GM23248 (cell line): ENCODE results near the gene CELSR1. TPM values are rescaled to one million over a fixed set of nuclear protein-coding genes. Genes with fewer than 3 reads are reported as not detected.

Experiments used
- DNase-seq: peaks from one replicate; pipeline ENCODE4 v3.0.0-alpha.2; 2015
- H2AFZ ChIP-seq: fragments of 200-600 bp; sonication (generic); 2 replicates; pipeline ENCODE4 v1.6.1; 2016; ENCODE audit warnings: antibody characterized with exemption
- H3F3A ChIP-seq: fragments of 200-600 bp; sonication (generic); 2 replicates; pipeline ENCODE4 v1.6.1; 2016; ENCODE audit warnings: mild to moderate bottlenecking, antibody characterized with exemption, mixed run types; ENCODE audit not compliant: insufficient read depth
- H3K27ac ChIP-seq: fragments of 200-600 bp; sonication (generic); 2 replicates; pipeline ENCODE4 v1.5.1; 2016; ENCODE audit warnings: mild to moderate bottlenecking
- H3K27me3 ChIP-seq: fragments of 200-600 bp; sonication (generic); replicated peaks from 2 replicates; pipeline ENCODE4 v1.6.1; 2016; ENCODE audit warnings: mild to moderate bottlenecking; ENCODE audit not compliant: insufficient read depth
- H3K36me3 ChIP-seq: fragments of 200-600 bp; sonication (generic); 2 replicates; pipeline ENCODE4 v1.6.1; 2016; ENCODE audit warnings: low read depth, mild to moderate bottlenecking
- H3K4me1 ChIP-seq: fragments of 200-600 bp; sonication (generic); 2 replicates; pipeline ENCODE4 v1.6.1; 2016; ENCODE audit warnings: mild to moderate bottlenecking; ENCODE audit not compliant: insufficient read depth
- H3K4me2 ChIP-seq: fragments of 200-600 bp; sonication (generic); one replicate; pipeline ENCODE4 v1.6.1; 2016; ENCODE audit warnings: mild to moderate bottlenecking; ENCODE audit not compliant: unreplicated experiment
- H3K4me3 ChIP-seq: fragments of 200-600 bp; sonication (generic); 2 replicates; pipeline ENCODE4 v1.5.1; 2016; ENCODE audit warnings: mild to moderate bottlenecking
- H3K79me2 ChIP-seq: fragments of 200-600 bp; sonication (generic); 2 replicates; pipeline ENCODE4 v1.6.1; 2016; ENCODE audit warnings: mild to moderate bottlenecking; ENCODE audit not compliant: insufficient read depth
- H3K9ac ChIP-seq: fragments of 200-600 bp; sonication (generic); 2 replicates; pipeline ENCODE4 v1.6.1; 2016; ENCODE audit warnings: mild to moderate bottlenecking
- H3K9me2 ChIP-seq: fragments of 200-600 bp; sonication (generic); 2 replicates; pipeline ENCODE4 v1.6.1; 2016; ENCODE audit warnings: mixed run types, mild to moderate bottlenecking, moderate library complexity; ENCODE audit not compliant: insufficient read depth
- H3K9me3 ChIP-seq: fragments of 200-600 bp; sonication (generic); one replicate; pipeline ENCODE4 v1.6.1; 2017; ENCODE audit warnings: low read depth
- H4K20me1 ChIP-seq: fragments of 200-600 bp; sonication (generic); 2 replicates; pipeline ENCODE4 v1.6.0; 2016; ENCODE audit not compliant: insufficient read depth
- EZH2 ChIP-seq: fragments of 200-600 bp; sonication (generic); IDR thresholded peaks from 2 replicates; pipeline ENCODE4 v1.6.1; 2018; ENCODE audit warnings: antibody characterized with exemption, mild to moderate bottlenecking; ENCODE audit not compliant: insufficient read depth, poor library complexity, severe bottlenecking
- EZH2phosphoT487 ChIP-seq: fragments of 200-600 bp; sonication (generic); IDR thresholded peaks from 2 replicates; pipeline ENCODE4 v1.6.1; 2018; ENCODE audit warnings: antibody characterized with exemption, moderate library complexity, mild to moderate bottlenecking, low read depth; ENCODE audit not compliant: insufficient read depth
- WGBS, 2 experiments: methylation state at CpG; one replicate each; pipeline ENCODE4 v1.1.6; 2015 to 2017; ENCODE audit warnings: low lambda C conversion rate in 2 of 2, low coverage in 1 of 2; ENCODE audit errors: missing lambda C conversion rate in 2 of 2; 5-methylcytosine and 5-hydroxymethylcytosine counted together
- in situ Hi-C: fragments of 300-500 bp; cut with MboI; formaldehyde crosslinking; loops from 2 replicates; pipeline ENCODE4 v1.15.0; 2020
- polyA plus RNA-seq: library from polyadenylated mRNA; unstranded; fragments of >200 nt; fragmentation: Nextera tagmentation; extraction: Ambion mirVana; gene quantifications from 2 replicates; pipeline ENCODE4 v1.2.1, GENCODE V29; 2016
- total RNA-seq: library from RNA; depleted of rRNA; stranded (reverse); fragments of >200 nt; shearing (Covaris generic); gene quantifications from 2 replicates; pipeline ENCODE4 v1.2.3, GENCODE V29; 2014

Gene CELSR1
- total and polyA plus RNA-seq, 2 experiments from 2014 or later = 0.23 to 0.54 TPM

- H3K9me2 ChIP-seq = no peaks in the 10 kb centered on the region
- H3K4me3 ChIP-seq = no peak overlapping the region
- H3K27me3 ChIP-seq = peaks cover 20% of the 10 kb centered on the region
- H2AFZ ChIP-seq = no peak overlapping the region
- no peaks in the 10 kb centered on the region for H3K36me3 ChIP-seq
- no peaks in the 10 kb centered on the region for H3F3A ChIP-seq
- no peak overlapping the region for H3K9ac ChIP-seq
- H3K4me2 ChIP-seq = no peak overlapping the region
- H3K79me2 ChIP-seq = no peaks in the 10 kb centered on the region
- no peak for TF ChIP-seq EZH2phosphoT487
- TF ChIP-seq EZH2 = no peak
- DNase-seq = no peak
- H3K27ac ChIP-seq = no peak overlapping the region
- no peaks in the 10 kb centered on the region for H3K9me3 ChIP-seq
- no peaks in the 10 kb centered on the region for H4K20me1 ChIP-seq
- 58 to 73% methylated on average over 6 of the region's 6 CpGs for WGBS, 2 experiments
- in situ Hi-C loops = no loop called here
- no peaks in the 10 kb centered on the region for H3K4me1 ChIP-seq
Observed at GRCh38 chr22:46469711-46470110, 67.7 kb downstream of the CELSR1 start.

- in situ Hi-C loops = no loop called here
- no peaks in the 10 kb centered on the region for H3K36me3 ChIP-seq
- no peaks in the 10 kb centered on the region for H4K20me1 ChIP-seq
- H3K9ac ChIP-seq = no peak overlapping the region
- H3K27me3 ChIP-seq = peaks cover 18% of the 10 kb centered on the region
- peaks cover 6% of the 10 kb centered on the region; the same call in 1 of the 2 replicates for H3K4me1 ChIP-seq
- H2AFZ ChIP-seq = no peak overlapping the region
- no peaks in the 10 kb centered on the region for H3K9me2 ChIP-seq
- no peak for DNase-seq
- no peak overlapping the region for H3K27ac ChIP-seq
- H3K4me2 ChIP-seq = no peak overlapping the region
- H3K79me2 ChIP-seq = no peaks in the 10 kb centered on the region
- H3K4me3 ChIP-seq = no peak overlapping the region
- no peaks in the 10 kb centered on the region for H3F3A ChIP-seq
- WGBS, 2 experiments = 4 to 6% methylated on average over 5 of the region's 5 CpGs
- no peaks in the 10 kb centered on the region for H3K9me3 ChIP-seq
- TF ChIP-seq EZH2 = no peak
- no peak for TF ChIP-seq EZH2phosphoT487
Observed at GRCh38 chr22:46467006-46467405, 70.4 kb downstream of the CELSR1 start.

- Histone ChIP-seq H3K36me3 (no peaks in the 10 kb centered on the region), H3K27me3 (peaks cover 18% of the 10 kb centered on the region), H3K9ac (no peak overlapping the region), H4K20me1 (no peaks in the 10 kb centered on the region), H3K9me3 (no peaks in the 10 kb centered on the region), H3K4me3 (no peak overlapping the region), H3F3A (no peaks in the 10 kb centered on the region), H3K27ac (no peak overlapping the region), H3K79me2 (no peaks in the 10 kb centered on the region), H2AFZ (no peak overlapping the region), H3K9me2 (no peaks in the 10 kb centered on the region), H3K4me1 (peaks cover 6% of the 10 kb centered on the region; the same call in 1 of the 2 replicates), H3K4me2 (no peak overlapping the region)
- TF ChIP-seq EZH2 (no peak), EZH2phosphoT487 (no peak)
- no peak for DNase-seq
- 83 to 91% methylated on average over 9 to 10 of the region's 10 CpGs for WGBS, 2 experiments
- in situ Hi-C loops = no loop called here
Observed at GRCh38 chr22:46466255-46466676, 71.2 kb downstream of the CELSR1 start.

GRCh38 chr22:46465793-46466192, 71.6 kb downstream of the CELSR1 start:
- no peak overlapping the region for H3K4me3 ChIP-seq
- no peaks in the 10 kb centered on the region for H3F3A ChIP-seq
- no peak for TF ChIP-seq EZH2
- no peak for TF ChIP-seq EZH2phosphoT487
- H3K4me1 ChIP-seq = peaks cover 6% of the 10 kb centered on the region; the same call in 1 of the 2 replicates
- peaks cover 19% of the 10 kb centered on the region for H3K27me3 ChIP-seq
- H4K20me1 ChIP-seq = no peaks in the 10 kb centered on the region
- no peak overlapping the region for H3K27ac ChIP-seq
- H3K4me2 ChIP-seq = no peak overlapping the region
- in situ Hi-C loops = no loop called here
- no peaks in the 10 kb centered on the region for H3K9me2 ChIP-seq
- no peak overlapping the region for H2AFZ ChIP-seq
- DNase-seq = no peak
- H3K9ac ChIP-seq = no peak overlapping the region
- WGBS, 2 experiments = 84 to 85% methylated on average over 12 of the region's 12 CpGs
- no peaks in the 10 kb centered on the region for H3K79me2 ChIP-seq
- H3K36me3 ChIP-seq = no peaks in the 10 kb centered on the region
- no peaks in the 10 kb centered on the region for H3K9me3 ChIP-seq

- Histone ChIP-seq H3K4me2 (no peak overlapping the region), H3K9me3 (no peaks in the 10 kb centered on the region), H2AFZ (no peak overlapping the region), H3K79me2 (no peaks in the 10 kb centered on the region), H3F3A (no peaks in the 10 kb centered on the region), H3K27ac (no peak overlapping the region), H3K9ac (no peak overlapping the region), H3K36me3 (no peaks in the 10 kb centered on the region), H3K27me3 (peaks cover 24% of the 10 kb centered on the region), H3K4me1 (peaks cover 6% of the 10 kb centered on the region; the same call in 1 of the 2 replicates), H4K20me1 (no peaks in the 10 kb centered on the region), H3K9me2 (no peaks in the 10 kb centered on the region), H3K4me3 (no peak overlapping the region)
- in situ Hi-C loops = no loop called here
- TF ChIP-seq EZH2phosphoT487 (no peak), EZH2 (no peak)
- DNase-seq = no peak
- WGBS, 2 experiments = 92 to 96% methylated on average over 11 of the region's 11 CpGs
Observed at GRCh38 chr22:46465345-46465720, 72.1 kb downstream of the CELSR1 start.
